ENCODE data around the gene KCNT2.

GRCh38 chr1:196563768-196564167 lies 44.5 kb downstream of the KCNT2 start:
- TF ChIP-seq EGR1 (IDR thresholded peaks at IDR 0.05; ENCODE audit: low read depth in 2 of 2) (no peak), CTCF (IDR thresholded peaks at IDR 0.05; ENCODE audit: low read depth, low read length, missing input control) (no peak), REST (IDR thresholded peaks at IDR 0.05) (no peak), JUND (IDR thresholded peaks at IDR 0.05) (no peak)

Measured in liver (tissue), 3 donors.